ENCODE data around the gene PADI1.
"Not testable (repeated sequence)": the region's sequence is repeated elsewhere in the genome, so short reads cannot be mapped to it uniquely, and the experiment has no call there.

GRCh38 chr1:17241011-17241779, 36.3 kb downstream of the PADI1 start:
- TF ChIP-seq CTCF (IDR thresholded peaks at IDR 0.05; ENCODE audit: low read depth, low read length); EZH2phosphoT487 (IDR thresholded peaks at IDR 0.05; ENCODE audit: low read depth): not testable (repeated sequence)
